Activated CD4-positive, alpha-beta T cell treated with anti-CD3 and anti-CD28 coated beads for 36 hours (primary cell): ENCODE results near the gene ST6GALNAC1. TPM values are rescaled to one million over a fixed set of nuclear protein-coding genes. Genes with fewer than 3 reads are reported as not detected.

ENCODE experiments used
- ATAC-seq: fragments of 200-7000 bp; cut with Tn5 transposase; one replicate; pipeline ENCODE4 v1.10.0; 2021; ENCODE audit warnings: mild to moderate bottlenecking, moderate library complexity
- CTCF ChIA-PET: fragments of 350-600 bp; sonication (Branson Sonifier 250); formaldehyde crosslinking; loops from one replicate; lab custom pipeline; 2021; ENCODE audit warnings: antibody characterized with exemption; lab: Charles Lee
- POLR2A ChIA-PET: fragments of 350-600 bp; sonication (Branson Sonifier 250); formaldehyde crosslinking; loops from one replicate; lab custom pipeline; 2021; ENCODE audit warnings: antibody characterized with exemption, inconsistent platforms; lab: Charles Lee
- DNase-seq: peaks from one replicate; pipeline ENCODE4 v3.0.0-alpha.2; 2020
- H3K27ac Mint-ChIP-seq: one replicate; pipeline ENCODE4 v1.8.0; 2021; ENCODE audit warnings: mixed read lengths
- H3K27me3 Mint-ChIP-seq: one replicate; pipeline ENCODE4 v1.8.0; 2021; ENCODE audit warnings: mixed read lengths
- H3K36me3 Mint-ChIP-seq: one replicate; pipeline ENCODE4 v1.8.0; 2021; ENCODE audit warnings: low read depth, mixed read lengths
- H3K4me1 Mint-ChIP-seq: one replicate; pipeline ENCODE4 v1.8.0; 2021; ENCODE audit warnings: mixed read lengths
- H3K4me3 Mint-ChIP-seq: one replicate; pipeline ENCODE4 v1.8.0; 2021; ENCODE audit warnings: mild to moderate bottlenecking, moderate library complexity, mixed read lengths
- H3K9me3 Mint-ChIP-seq: one replicate; pipeline ENCODE4 v1.8.0; 2021; ENCODE audit warnings: low read depth, mixed read lengths
- intact Hi-C, 2 experiments: fragments of 100-400 bp; cut with DNase I in 1 of 2; cut with micrococcal nuclease in 1 of 2; formaldehyde crosslinking; loops; one replicate each; pipeline versions ENCODE4 v1.14.2 to v1.15.1; 2022 to 2024; cut with DNase I, micrococcal nuclease
- total RNA-seq, 2 experiments: library from RNA; stranded (reverse); gene quantifications; one replicate each; pipeline ENCODE4 v1.2.3, GENCODE V29; 2021

ST6GALNAC1 gene
- total RNA-seq, 2 experiments from 2014 or later: 0.88 to 0.89 TPM

DNA sequence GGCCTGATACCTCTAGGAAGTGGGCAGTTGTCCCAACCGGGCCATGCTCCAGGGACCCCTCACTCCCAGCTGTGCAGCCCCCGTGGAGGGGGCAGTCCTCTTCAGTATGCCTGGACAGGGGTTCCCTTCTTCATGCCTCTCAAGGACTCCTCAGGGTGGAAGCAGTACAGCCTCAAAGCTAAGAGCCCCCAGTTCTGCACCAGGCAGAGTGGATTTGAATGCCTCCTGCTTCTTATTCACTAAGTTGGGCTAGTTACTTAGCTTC, 23.9 kb upstream of the ST6GALNAC1 start:
- Mint-ChIP-seq H3K27ac (no peak overlapping the region), H3K9me3 (no peaks in the 10 kb centered on the region), H3K36me3 (no peaks in the 10 kb centered on the region), H3K27me3 (no peaks in the 10 kb centered on the region), H3K4me3 (no peak overlapping the region), H3K4me1 (peaks cover 20% of the 10 kb centered on the region)
- ChIA-PET POLR2A (interaction anchor here (0.7 kb wide), 1 partner anchor 22 kb away, joined by 4 read pairs; no protein-coding TSS in a partner anchor), CTCF (interaction anchor here (0.5 to 1.0 kb wide), 4 partner anchors 13 to 275 kb away, joined by 3 to 4 read pairs (median 3); no protein-coding TSS in a partner anchor)
- DNase-seq (no peak), ATAC-seq (no peak)
- intact Hi-C loops: no loop called here

DNA sequence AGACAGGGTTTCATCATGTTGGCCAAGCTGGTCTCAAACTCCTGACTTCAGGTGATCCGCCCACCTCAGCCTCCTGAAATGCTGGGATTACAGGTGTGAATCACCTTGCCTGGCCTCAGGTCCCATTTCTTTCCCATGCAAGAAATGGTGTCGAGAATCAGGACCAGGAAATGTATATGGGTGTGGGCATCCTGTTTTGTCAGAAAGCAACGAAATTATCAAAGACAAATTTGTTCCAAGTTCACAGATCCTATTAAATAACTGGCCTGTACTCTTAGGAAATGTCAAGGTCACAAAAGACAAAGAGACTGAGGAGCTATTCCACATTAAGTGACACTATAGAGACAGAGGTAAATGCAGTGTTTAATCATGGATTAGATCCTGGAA, 17.1 kb upstream of the ST6GALNAC1 start:
- POLR2A ChIA-PET: no interaction called here
- no peak overlapping the region for H3K27ac Mint-ChIP-seq
- no peaks in the 10 kb centered on the region for H3K9me3 Mint-ChIP-seq
- H3K27me3 Mint-ChIP-seq: peaks cover 2% of the 10 kb centered on the region
- CTCF ChIA-PET: interaction anchor here (1.1 kb wide), 1 partner anchor 18 kb away, joined by 3 read pairs; no protein-coding TSS in a partner anchor
- H3K4me3 Mint-ChIP-seq: no peak overlapping the region
- peaks cover 22% of the 10 kb centered on the region for H3K4me1 Mint-ChIP-seq
- no peaks in the 10 kb centered on the region for H3K36me3 Mint-ChIP-seq
- ATAC-seq (no peak), DNase-seq (no peak)
- intact Hi-C loops: no loop called here

DNA sequence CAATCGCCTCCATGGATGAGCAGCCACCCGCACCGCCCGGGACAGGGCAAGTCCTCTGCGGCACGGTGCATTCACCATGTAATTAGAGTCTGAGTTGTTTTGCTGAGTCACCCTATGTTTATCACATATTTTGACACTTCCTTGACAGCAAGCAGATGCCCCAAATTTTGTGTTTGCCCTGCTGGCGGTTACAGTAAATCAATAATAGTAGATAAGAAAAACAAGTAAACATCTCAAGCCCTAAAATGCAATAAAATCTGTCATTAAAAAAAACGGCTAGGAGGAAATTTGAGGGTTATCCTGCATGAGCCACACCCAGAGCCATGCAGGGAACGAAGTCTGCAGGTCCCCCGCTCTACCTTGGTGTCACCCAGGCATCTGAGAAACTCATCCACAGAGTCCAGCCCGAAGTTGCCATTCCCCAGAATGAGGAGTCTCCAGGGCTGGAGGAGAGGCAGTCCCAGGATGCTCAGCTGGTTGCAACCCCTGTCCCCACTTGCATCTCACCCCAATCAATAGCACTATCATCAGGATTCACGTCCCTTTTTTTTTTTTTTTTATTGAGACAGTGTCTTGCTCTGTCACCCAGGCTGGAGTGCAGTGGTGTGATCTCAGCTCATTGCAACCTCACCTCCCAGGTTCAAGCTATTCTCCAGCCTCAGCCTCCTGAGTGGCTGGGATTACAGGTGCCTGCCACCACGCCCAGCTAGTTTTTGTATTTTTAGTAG, 16.5 kb upstream of the ST6GALNAC1 start:
- H3K4me3 Mint-ChIP-seq: no peak overlapping the region
- peaks cover 22% of the 10 kb centered on the region for H3K4me1 Mint-ChIP-seq
- H3K9me3 Mint-ChIP-seq: no peaks in the 10 kb centered on the region
- DNase-seq (no peak), ATAC-seq (peak; percentile 68)
- CTCF ChIA-PET: interaction anchor here (1.1 kb wide), 1 partner anchor 18 kb away, joined by 3 read pairs; no protein-coding TSS in a partner anchor
- intact Hi-C loops: no loop called here
- H3K27ac Mint-ChIP-seq: no peak overlapping the region
- H3K27me3 Mint-ChIP-seq: peaks cover 2% of the 10 kb centered on the region
- POLR2A ChIA-PET: interaction anchor here (0.6 kb wide), 1 partner anchor 18 kb away, joined by 3 read pairs; no protein-coding TSS in a partner anchor
- H3K36me3 Mint-ChIP-seq: no peaks in the 10 kb centered on the region

DNA sequence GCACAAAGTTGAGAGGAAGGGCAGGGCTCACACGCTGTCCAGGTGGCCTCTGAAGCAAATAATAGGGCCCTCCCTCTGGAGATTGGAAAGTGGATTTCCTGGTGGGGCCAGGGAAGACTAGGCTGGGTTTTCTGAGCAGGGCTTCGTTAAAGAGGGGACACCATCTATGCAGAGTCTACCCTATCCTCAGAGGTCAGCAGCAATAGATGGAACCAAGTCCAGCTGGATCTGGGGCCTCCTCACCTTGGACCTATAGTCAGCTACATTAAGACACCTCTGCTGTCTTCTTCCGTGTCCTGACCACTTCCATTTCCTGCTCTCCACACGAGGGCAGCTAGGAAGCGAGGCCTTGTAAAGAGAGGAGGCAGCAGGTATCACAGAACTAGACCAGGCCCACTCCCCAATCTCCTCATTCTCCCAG, 14.7 kb upstream of the ST6GALNAC1 start:
- POLR2A ChIA-PET: no interaction called here

DNA sequence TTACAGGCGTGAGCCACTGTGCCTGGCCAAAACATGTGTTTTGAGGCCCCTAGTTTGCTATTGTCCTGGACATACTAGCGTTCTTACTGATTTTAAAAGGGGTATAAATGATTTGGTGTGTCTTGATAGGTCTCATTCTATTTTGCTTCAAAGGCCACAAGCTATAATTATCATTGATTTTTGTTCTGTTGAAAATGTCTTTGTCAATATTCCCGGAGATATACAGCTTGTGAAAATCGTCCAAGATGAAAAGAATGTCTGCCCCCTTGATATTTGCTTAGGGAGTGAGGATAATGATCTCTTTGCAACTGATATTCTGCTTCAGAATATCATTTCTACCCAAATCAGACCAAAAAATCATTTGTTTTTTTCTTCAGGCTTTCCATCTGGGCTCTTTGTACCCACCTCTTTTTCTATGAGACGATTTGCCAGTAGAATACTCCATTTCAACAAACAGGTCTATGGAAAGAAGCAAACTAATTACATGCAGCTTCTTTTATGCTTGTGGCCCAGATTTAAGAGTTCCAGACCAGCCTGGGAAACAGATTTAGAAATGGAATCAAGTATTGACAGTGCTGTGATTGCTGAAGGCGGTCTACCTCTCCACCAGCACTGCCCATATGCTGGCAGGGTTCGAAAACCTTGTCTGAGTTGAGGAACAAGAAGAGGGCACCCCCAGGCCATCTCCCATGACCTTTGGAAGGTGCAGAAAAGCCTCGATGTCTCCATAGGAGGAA, 14.1 kb upstream of the ST6GALNAC1 start:
- H3K9me3 Mint-ChIP-seq: no peaks in the 10 kb centered on the region
- CTCF ChIA-PET: interaction anchor here (0.7 to 0.9 kb wide), 2 partner anchors 28 to 136 kb away, joined by 3 to 4 read pairs; no protein-coding TSS in a partner anchor
- H3K4me1 Mint-ChIP-seq: peaks cover 22% of the 10 kb centered on the region
- H3K27me3 Mint-ChIP-seq: peaks cover 2% of the 10 kb centered on the region
- POLR2A ChIA-PET: no interaction called here
- no peak overlapping the region for H3K27ac Mint-ChIP-seq
- ATAC-seq: no peak
- intact Hi-C loops: no loop called here
- H3K36me3 Mint-ChIP-seq: no peaks in the 10 kb centered on the region
- H3K4me3 Mint-ChIP-seq: no peak overlapping the region
- no peak for DNase-seq

More for the DNA sequence above, 14.7 kb upstream of the ST6GALNAC1 start:
- H3K27ac Mint-ChIP-seq: no peak overlapping the region
- H3K27me3 Mint-ChIP-seq: peaks cover 2% of the 10 kb centered on the region
- H3K4me1 Mint-ChIP-seq: peaks cover 22% of the 10 kb centered on the region
- intact Hi-C loops: no loop called here
- DNase-seq: no peak
- no peak overlapping the region for H3K4me3 Mint-ChIP-seq
- CTCF ChIA-PET: no interaction called here
- ATAC-seq: no peak
- no peaks in the 10 kb centered on the region for H3K9me3 Mint-ChIP-seq
- H3K36me3 Mint-ChIP-seq: no peaks in the 10 kb centered on the region

DNA sequence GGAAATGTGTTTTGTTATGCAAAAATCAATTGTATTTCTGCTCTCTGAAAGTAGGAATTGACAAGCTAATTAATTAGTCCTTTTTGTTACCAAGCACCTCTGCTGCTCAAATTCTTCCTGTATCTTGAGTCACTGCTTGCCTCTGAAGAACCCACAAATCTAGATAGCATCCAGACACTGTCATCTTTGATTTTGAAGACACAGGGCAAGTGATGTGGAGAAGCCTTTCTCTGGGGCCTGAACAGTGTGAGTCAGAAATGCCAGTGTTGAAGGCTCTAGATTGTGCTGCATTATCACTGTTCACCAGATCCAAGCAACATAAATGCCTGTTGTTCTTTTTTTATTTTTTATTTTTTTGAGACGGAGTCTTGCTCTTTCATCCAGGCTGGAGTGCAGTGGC, 10.9 kb upstream of the ST6GALNAC1 start:
- no peak overlapping the region for H3K27ac Mint-ChIP-seq
- H3K36me3 Mint-ChIP-seq: no peaks in the 10 kb centered on the region
- ATAC-seq (peak; percentile 81), DNase-seq (no peak)
- peaks cover 13% of the 10 kb centered on the region for H3K4me1 Mint-ChIP-seq
- ChIA-PET CTCF (interaction anchor here (1.2 kb wide), 1 partner anchor 30 kb away, joined by 3 read pairs; no protein-coding TSS in a partner anchor), POLR2A (no interaction called here)
- peaks cover 3% of the 10 kb centered on the region for H3K27me3 Mint-ChIP-seq
- no peak overlapping the region for H3K4me3 Mint-ChIP-seq
- no peaks in the 10 kb centered on the region for H3K9me3 Mint-ChIP-seq
- intact Hi-C loops: no loop called here

DNA sequence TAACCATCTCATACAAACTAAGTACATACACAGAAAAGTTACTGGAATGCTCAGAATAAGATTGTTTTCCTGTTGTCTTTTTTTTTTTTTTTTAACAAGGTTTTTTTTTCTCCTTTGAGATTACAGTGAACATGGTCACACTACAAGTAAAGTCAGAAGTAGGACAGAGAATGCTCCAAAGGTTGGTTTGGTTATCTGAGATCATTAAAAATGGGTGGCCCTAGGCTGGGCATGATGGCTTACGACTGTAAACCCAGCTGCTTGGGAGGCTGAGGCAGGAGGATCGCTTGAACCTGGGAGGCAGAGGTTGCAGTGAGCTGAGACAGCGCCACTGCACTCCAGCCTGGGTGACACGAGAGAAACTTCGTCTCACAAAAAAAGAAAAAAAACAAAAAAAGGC, 6.9 kb upstream of the ST6GALNAC1 start:
- POLR2A ChIA-PET: no interaction called here
- no peaks in the 10 kb centered on the region for H3K9me3 Mint-ChIP-seq
- no peak for ATAC-seq
- no peak overlapping the region for H3K4me3 Mint-ChIP-seq
- peaks cover 3% of the 10 kb centered on the region for H3K27me3 Mint-ChIP-seq
- intact Hi-C loops: no loop called here
- DNase-seq: no peak
- peaks cover 5% of the 10 kb centered on the region for H3K4me1 Mint-ChIP-seq
- H3K36me3 Mint-ChIP-seq: no peaks in the 10 kb centered on the region
- CTCF ChIA-PET: no interaction called here
- no peak overlapping the region for H3K27ac Mint-ChIP-seq

DNA sequence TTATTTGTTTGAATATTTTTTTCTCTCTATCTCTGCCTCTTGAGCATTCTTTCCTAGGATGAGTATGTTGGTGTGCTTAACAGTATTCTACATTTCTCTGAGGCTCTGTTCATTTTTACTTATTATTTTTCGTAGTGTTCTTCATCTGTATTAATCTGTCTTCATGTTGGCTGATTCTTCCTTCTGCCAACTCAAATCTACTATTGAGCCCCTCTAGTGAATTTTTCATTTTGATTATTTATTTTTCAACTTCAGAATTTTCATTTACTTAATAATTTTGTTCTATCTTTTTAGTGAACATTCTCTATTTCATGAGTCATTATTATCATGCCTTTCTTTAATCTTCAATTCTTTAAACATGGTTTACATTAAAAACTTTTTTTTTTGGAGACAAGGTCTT, 3.2 kb upstream of the ST6GALNAC1 start:
- ATAC-seq: no peak

DNA sequence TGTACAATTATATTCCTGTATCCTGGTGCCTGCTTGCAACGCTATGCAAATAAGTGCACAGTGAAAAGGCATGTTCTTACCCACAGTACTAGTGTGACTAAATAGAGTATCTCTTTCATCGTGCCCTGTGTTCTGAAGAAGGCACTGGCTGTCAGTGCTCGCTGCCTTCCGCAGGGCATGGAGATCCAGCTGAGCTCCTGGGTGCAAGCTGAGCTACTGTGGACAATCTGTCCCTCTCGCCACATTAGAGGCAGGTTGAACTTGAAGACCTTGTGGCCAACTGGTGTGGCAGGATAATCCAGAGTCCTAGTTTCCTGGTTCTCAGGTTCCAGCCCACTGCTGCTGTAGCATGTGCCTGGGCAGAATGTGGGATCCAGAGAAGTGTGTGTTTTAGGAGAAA, 1.9 kb upstream of the ST6GALNAC1 start:
- ATAC-seq: peak; percentile 26
- intact Hi-C loops: no loop called here
- no peaks in the 10 kb centered on the region for H3K9me3 Mint-ChIP-seq
- peaks cover 3% of the 10 kb centered on the region for H3K27me3 Mint-ChIP-seq
- H3K36me3 Mint-ChIP-seq: no peaks in the 10 kb centered on the region
- no peak for DNase-seq
- ChIA-PET POLR2A (interaction anchor here (0.5 kb wide), 1 partner anchor 22 kb away, joined by 4 read pairs; no protein-coding TSS in a partner anchor), CTCF (no interaction called here)
- H3K27ac Mint-ChIP-seq: no peak overlapping the region
- H3K4me1 Mint-ChIP-seq: peaks cover 17% of the 10 kb centered on the region
- H3K4me3 Mint-ChIP-seq: no peak overlapping the region

More for the DNA sequence above, 3.2 kb upstream of the ST6GALNAC1 start:
- intact Hi-C loops: no loop called here
- DNase-seq: no peak
- H3K27me3 Mint-ChIP-seq: peaks cover 6% of the 10 kb centered on the region
- H3K4me1 Mint-ChIP-seq: peaks cover 21% of the 10 kb centered on the region
- no peak overlapping the region for H3K4me3 Mint-ChIP-seq
- CTCF ChIA-PET: no interaction called here
- H3K27ac Mint-ChIP-seq: no peak overlapping the region
- no peaks in the 10 kb centered on the region for H3K36me3 Mint-ChIP-seq
- POLR2A ChIA-PET: no interaction called here
- no peaks in the 10 kb centered on the region for H3K9me3 Mint-ChIP-seq

DNA sequence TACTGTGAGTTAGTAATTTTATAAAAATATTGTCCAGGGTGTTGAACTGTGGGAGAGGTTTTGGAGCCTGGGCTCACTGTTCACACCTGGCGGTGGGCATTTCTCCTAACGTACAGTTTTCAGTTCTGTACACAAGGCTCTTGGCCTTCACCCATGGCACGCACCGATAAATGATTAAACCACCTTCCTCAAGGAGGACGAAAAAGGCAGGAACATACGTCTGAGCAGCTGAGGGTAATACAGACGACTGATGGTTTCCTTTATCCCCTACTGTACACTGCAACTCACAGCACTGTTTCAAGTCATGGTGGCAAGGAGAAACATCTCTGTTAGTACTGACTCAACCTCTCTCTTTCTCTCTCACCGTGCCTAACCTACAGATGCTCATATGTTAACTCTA, 1.4 kb upstream of the ST6GALNAC1 start:
- peaks cover 3% of the 10 kb centered on the region for H3K27me3 Mint-ChIP-seq
- no peaks in the 10 kb centered on the region for H3K36me3 Mint-ChIP-seq
- POLR2A ChIA-PET: no interaction called here
- DNase-seq (no peak), ATAC-seq (peak; percentile 19)
- H3K4me3 Mint-ChIP-seq: no peak overlapping the region
- H3K4me1 Mint-ChIP-seq: peaks cover 17% of the 10 kb centered on the region
- H3K9me3 Mint-ChIP-seq: no peaks in the 10 kb centered on the region
- CTCF ChIA-PET: no interaction called here
- no peak overlapping the region for H3K27ac Mint-ChIP-seq
- intact Hi-C loops: no loop called here

DNA sequence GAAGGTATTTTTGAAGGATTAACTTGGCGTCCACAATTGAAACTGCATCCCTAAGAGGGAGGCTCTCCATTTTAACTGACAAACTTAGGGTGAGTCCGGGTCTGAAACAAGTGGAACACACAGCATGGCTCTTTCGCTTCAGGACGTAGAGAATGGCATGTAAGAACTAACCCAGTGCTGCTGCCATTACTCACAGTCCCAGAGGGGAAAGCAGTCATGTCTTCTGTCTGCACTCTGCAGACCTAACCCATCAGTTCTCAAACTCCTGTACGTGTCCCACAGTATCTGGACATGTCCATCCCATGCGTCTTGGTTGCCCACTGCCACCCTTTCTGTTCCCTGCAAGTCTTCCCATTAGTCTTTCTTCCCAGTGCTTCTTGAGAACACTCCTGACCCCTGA, 563 bp downstream of the ST6GALNAC1 start:
- POLR2A ChIA-PET: no interaction called here
- CTCF ChIA-PET: no interaction called here
- H3K27ac Mint-ChIP-seq: no peak overlapping the region
- ATAC-seq (no peak), DNase-seq (no peak)
- intact Hi-C loops: no loop called here
- H3K4me1 Mint-ChIP-seq: peaks cover 17% of the 10 kb centered on the region
- no peaks in the 10 kb centered on the region for H3K9me3 Mint-ChIP-seq
- peaks cover 3% of the 10 kb centered on the region for H3K27me3 Mint-ChIP-seq
- H3K4me3 Mint-ChIP-seq: peak overlapping the region; percentile 0
- no peaks in the 10 kb centered on the region for H3K36me3 Mint-ChIP-seq
